NCI-H1930 (cell line): Measurements from ENCODE around the gene DUSP9.
"Not testable (repeated sequence)": the region's sequence is repeated elsewhere in the genome, so short reads cannot be mapped to it uniquely, and the experiment has no call there.

Experiments used
- DNase-seq, 2 experiments: peaks; one replicate each; lab custom pipeline; 2025; lab: John Stamatoyannopoulos, UW

Gene DUSP9

DNA sequence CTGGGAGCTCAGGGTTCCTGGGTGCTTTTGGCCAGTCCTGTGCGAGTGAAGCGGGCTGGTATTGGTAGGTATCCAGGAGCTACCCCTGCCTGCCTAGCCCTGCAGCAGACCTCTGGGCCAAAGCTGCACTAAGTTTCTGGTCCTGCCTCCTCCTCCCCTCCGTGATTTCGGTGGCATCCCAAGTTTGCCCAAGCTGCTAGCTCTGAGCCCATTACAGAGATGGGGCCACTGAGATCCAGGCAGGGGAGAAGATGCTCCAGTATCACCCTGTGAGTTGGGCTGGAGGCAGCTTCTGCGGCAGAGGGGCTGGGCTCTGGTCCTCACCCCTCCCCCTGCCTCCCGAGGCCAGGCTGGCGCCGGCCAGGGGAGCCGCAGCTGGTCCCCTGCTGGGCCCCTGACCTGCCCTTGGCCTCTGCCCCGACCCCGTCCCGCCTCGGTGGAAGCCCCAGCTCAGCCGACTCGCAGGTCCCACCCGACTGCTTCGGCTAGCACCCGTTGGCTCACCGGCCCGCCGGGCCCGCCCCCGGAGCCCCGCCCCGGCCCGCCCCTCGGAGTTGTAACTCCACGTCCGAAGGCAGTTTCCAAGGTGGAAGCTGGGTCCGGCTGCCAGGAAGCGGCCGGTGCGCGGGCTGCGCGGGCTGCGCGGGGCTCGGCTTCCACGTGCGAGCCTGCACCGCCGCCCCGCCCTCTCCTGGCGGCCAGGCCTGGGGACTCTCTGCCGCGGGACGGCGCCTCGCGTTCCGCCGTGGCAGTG is at the start of gene DUSP9:
Gene DUSP9, plus strand, starts transcription at position 584 of the 754 bp plus-strand sequence. CDS start 751 bp downstream, outside the sequence.
- no peak for DNase-seq

DNA sequence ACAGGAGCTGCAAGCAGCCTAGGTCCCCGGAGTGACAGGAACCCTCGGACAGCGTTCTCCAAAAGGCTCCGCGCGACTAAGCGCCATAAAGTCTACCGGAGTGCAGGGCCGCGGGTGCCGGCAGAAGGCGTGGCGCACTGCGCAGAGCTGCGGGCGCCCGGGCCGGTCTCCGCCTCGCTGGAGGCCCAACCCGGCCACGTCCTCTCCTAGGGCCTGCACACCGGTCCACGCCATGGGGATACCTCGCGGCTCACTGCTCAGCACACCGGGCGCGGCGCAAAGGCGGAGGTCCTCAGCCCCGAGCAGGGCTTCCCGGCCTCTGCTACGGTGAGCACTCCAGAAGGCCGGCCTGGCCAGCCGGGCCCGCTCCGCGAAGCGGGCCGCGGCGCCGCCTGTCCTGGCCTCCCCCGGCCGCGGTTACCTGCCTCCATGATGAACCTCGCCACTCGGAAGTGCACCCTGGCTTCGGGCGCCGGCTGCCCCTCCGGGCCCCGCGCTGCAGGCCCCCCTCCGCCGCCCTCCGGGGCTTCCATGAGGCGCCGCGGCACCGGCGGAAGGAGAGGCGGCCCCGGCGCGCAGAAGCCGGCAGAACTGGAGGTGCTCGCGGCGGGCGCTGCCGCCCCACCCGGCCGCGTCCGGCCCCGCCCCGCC is 48.3 kb upstream of the DUSP9 start, which contains the start of gene CCNQ:
Gene CCNQ, minus strand, starts transcription at position 599 of the 651 bp plus-strand sequence. Its CDS starts 66 bp downstream, at position 533.
- DNase-seq: no peak

- peak; percentile 80 to 88 for DNase-seq
Observed at GRCh38 chrX:153599192-153600031, 47.6 kb upstream of the DUSP9 start.

DNA sequence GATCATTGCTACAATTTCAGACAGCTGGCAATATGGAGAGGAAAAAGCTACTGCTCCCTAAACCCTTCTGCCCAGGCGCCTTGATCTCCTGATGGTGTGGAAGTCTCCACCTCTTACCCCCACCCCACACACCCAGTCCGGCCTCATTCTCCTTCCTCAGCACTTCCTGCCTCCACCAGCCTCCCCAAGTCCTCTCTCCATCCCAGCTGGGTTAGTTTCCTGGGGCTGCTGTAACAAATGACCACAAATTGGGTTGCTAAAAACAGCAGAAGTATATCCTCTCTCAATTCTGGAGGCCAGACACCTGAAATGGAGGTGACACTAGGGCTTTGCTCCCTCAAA is 47.0 kb upstream of the DUSP9 start:
- DNase-seq: no peak

- DNase-seq: no peak
Observed at GRCh38 chrX:153600921-153601320, 46.1 kb upstream of the DUSP9 start.

DNA sequence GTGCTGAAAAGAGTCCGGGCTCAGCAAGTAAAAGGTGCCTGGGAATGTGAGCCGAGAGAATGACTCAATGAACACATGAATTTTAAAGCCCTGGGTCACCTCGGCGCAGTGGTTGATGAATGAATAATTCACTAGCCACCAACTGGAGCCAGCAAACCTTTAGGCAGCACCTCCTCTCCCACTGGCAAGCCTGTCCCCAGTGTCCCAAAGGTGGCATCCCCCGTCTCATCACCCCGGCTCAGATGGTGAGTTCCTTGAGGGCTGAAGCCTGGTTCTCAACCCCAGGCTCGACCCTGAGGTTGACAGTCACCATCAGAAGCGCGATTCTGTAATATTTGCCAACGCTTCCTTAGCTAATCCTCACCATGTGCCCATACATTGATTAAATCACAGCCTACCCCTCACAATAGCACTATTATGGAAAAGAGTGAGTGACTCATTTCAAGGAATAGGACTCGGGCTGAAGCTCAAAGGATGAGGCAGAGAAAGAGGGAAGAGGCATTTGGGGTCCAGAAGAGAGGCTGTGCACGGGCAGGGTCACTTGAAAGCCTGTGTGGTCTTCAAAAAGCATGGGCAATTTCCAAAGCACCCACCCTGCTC is 45.4 kb upstream of the DUSP9 start:
- DNase-seq: no peak

- DNase-seq: no peak
Observed at GRCh38 chrX:153602601-153603000, 44.4 kb upstream of the DUSP9 start.

DNA sequence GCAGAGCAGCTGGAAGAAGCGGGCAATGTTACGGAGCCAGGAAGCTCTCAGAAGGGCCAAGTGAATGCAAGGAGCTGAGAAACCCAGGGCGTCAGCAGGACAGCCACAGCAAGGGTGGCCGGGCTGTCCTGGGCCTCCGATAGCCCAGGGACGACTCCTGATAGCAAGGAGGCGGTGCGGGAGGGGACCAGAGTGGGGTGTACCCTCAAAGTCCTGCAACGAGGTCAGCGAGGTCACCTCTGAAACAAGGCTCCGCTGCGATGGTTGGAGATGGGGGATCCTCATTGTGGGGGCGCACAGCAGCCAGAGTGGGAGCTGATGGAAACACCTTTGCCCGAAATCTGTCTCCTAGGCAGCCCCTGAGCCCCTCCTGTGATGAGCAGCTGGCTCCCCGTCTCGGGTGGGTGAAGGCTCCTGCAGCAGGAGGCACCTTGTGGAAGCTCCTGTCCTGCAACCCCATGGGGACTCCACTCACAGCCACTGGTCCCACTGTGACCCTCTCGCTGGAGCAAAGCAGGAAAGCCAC is 43.8 kb upstream of the DUSP9 start:
- no peak for DNase-seq

GRCh38 chrX:153604666-153605380 is 42.2 kb upstream of the DUSP9 start:
- not testable (repeated sequence) for DNase-seq

GRCh38 chrX:153606503-153606902 is 40.5 kb upstream of the DUSP9 start:
- DNase-seq: no peak

GRCh38 chrX:153608376-153608775 is 38.6 kb upstream of the DUSP9 start:
- no peak for DNase-seq

DNA sequence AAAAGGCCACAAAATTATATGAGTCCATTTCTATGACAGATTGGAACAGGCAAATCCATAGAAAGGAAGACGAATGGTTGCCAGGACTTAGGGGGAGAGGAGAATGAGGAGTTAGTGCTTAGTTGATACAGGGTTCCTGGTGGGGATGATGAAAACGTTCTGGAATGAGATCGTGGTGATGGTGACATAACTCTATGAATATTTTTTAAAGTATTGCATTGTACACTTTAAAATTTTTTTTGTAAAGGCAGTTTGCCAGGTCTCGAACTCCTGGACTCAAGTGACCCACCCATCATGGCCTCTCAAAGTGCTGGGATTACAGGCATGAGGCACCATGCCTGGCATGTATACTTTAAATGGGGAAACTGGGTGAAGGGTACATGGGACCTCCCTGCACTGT is 38.2 kb upstream of the DUSP9 start:
- no peak for DNase-seq

DNA sequence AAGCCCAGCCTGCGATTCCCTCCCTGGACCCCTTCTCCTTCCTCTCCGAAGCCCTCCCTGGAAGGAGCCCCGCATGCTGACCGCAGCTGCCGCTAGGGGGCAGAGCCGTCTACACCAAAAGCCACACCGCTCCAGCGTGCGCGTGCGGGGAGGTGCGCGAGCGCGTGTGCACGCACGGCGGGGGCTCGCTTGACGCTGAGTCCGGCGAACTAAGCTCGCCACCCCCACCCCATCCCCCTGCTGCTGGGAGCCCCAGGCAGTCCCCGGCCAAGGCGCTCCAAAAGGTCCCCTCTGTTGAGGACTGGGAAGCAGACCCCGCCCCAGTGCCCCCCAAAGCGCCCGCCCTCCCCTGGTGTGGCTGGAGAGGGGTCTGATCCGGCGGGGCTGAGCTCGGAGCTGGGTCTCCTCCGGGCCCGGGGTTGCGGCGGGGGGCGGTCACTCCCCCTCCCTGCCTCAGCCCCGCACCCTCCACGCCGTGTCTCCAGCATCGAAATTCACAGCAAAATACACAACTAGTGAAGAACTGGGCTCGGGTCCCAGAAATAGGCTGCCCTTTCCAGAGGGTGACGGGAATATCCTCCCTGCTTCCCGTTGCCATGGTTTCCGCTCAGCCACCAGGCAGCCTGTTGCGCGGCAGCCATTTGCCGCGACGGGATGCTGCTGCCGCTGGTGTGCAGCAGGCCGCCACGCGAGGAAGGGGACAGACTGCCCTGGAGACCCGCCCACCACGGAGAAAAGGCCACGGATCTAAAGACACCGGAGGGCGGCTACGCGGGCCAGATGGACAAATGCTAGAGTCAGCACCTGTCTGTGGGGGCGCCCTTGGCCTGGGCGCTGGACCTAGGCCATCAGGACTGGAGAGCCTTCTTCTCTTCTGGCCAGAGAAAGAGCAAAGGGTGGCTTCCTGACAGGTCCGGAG is 36.8 kb upstream of the DUSP9 start:
- peak; percentile 72 to 82 for DNase-seq

GRCh38 chrX:153610836-153611213 is 36.2 kb upstream of the DUSP9 start:
- DNase-seq: no peak

- no peak for DNase-seq
Observed at GRCh38 chrX:153611298-153612095, 35.5 kb upstream of the DUSP9 start.

GRCh38 chrX:153612413-153612812 is 34.6 kb upstream of the DUSP9 start:
- no peak for DNase-seq

DNA sequence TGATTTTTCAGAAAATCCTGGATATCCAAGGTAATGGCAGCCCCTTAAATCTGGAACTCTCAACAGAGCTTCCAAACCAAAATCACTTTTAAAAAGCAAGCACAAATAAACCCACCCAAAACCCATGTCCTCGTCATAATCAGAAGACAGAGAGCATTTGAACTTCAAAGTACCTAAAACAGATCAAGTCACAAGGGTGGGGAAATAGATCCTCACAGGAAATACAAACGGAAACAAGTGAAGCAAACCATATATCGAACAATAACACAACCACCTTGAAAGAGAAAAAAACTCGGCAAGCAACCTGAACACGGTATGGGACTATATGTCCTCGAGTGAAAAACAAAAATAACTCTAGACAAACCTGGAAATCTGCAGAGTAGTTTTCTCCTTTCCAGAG is 32.2 kb upstream of the DUSP9 start:
- DNase-seq: no peak

- DNase-seq: no peak
Observed at GRCh38 chrX:153620576-153620975, 26.4 kb upstream of the DUSP9 start.

GRCh38 chrX:153621949-153622598 is 24.9 kb upstream of the DUSP9 start:
- no peak for DNase-seq
